Upper lobe of right lung (tissue), 1 donor: ENCODE data around the gene FIBCD1. TPM values are rescaled to one million over a fixed set of nuclear protein-coding genes. Genes with fewer than 3 reads are reported as not detected.

ENCODE experiments used
- ATAC-seq: fragments of 200-7000 bp; cut with Tn5 transposase; one replicate; pipeline ENCODE4 v1.9.1; 2020; ENCODE audit warnings: mild to moderate bottlenecking, moderate library complexity
- DNase-seq: peaks from one replicate; pipeline ENCODE4 v3.0.0-alpha.2; 2020
- H3K27ac ChIP-seq: fragments of 200-600 bp; one replicate; pipeline ENCODE4 v1.8.0; 2022
- H3K27me3 ChIP-seq: fragments of 200-600 bp; one replicate; pipeline ENCODE4 v1.8.0; 2022; ENCODE audit warnings: mild to moderate bottlenecking
- H3K36me3 ChIP-seq: fragments of 200-600 bp; one replicate; pipeline ENCODE4 v1.8.0; 2022
- H3K4me1 ChIP-seq: fragments of 200-600 bp; one replicate; pipeline ENCODE4 v1.8.0; 2022
- H3K4me3 ChIP-seq: fragments of 200-600 bp; one replicate; pipeline ENCODE4 v1.8.0; 2022; ENCODE audit warnings: mild to moderate bottlenecking
- H3K9me3 ChIP-seq: fragments of 200-600 bp; one replicate; pipeline ENCODE4 v1.8.0; 2022
- intact Hi-C: fragments of 100-400 bp; cut with DNase I; formaldehyde crosslinking; loops from one replicate; pipeline ENCODE4 v1.11.0; 2022
- total RNA-seq: library from RNA; stranded (reverse); fragmentation: NEBNext Ultra II Directional; extraction: Animal tissue kit (Norgen Biotek cat#: 25700); gene quantifications from one replicate; pipeline ENCODE4 v1.2.1, GENCODE V29; 2021
- TF ChIP-seq, protein P1 (sequence below): fragments of 200-600 bp; IDR thresholded peaks from one replicate; pipeline ENCODE4 v1.8.0; 2022; ENCODE audit warnings: antibody characterized with exemption
- donor health status: DM: no; HTN: yes; CAD: no; lungs with severe emphysema.

The FIBCD1 gene
- total RNA-seq, 1 donor from 2014 or later = 2.7 TPM

DNA sequence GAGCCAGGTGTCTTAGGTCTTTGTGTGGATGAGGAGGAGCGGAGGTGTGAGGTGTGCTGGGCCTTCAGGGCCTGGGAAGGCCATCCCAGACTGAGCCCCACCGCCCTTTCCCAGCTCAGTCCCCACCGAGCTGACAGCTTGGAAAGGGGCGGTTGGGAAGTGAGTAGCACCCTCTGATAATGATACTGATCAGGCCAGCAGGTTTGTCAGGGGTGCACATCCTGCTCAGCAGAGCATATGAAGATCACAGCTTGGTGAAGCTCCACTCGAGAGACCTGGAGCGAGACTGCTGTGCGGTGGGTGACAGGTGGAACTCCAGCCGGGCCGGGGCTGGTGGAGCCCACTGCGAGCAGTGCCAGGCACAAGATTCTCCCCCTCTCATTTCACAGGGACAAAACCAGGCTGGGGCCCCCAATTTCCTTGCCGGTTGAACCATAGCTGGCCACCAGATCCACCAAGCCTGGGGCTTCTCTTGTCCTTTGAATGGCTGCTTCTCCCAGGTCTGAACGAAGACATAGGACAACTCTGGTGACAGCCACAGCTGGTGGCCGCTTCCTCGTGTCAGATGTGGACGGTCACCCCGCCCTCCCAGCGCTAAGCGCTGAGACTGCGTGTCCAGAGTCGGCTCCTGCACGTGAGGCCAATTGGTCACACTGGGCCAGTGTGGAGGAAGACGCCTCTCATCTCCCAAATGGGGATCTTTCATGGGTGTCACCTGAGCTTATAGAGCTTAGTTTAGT, 50.7 kb downstream of the FIBCD1 start:
- DNase-seq = no peak
- no peak overlapping the region for H3K27ac ChIP-seq
- intact Hi-C loops = no loop called here

DNA sequence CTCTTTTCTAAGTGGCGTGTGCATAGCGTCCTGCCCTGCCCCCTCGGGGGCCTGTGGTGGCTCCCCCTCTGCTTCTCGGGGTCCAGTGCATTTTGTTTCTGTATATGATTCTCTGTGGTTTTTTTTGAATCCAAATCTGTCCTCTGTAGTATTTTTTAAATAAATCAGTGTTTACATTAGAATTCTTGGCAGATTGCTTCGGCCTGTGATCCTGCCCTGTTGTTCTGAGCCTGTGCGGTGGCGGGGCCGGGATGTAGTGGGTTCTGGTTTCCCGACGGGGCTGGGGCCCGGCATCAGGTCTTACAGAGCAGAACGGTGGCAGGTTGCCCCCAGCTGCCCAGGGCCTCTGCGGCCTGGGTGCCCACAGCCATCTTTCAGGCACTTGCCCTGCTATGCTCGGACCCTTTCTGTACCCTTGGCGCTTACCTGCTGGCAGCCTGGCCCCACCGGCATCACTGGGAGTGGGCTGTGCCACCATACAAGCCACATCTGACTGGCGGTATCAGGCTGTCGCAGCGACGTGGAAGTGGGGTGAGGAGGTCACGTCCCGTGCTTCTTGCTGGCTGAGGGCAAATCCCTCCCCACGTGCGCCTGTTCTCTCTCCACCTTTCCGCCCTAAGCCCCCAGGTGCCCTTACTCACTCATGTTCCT, 51.4 kb downstream of the FIBCD1 start:
- H3K27me3 ChIP-seq = no peaks in the 10 kb centered on the region
- ATAC-seq (no peak), DNase-seq (no peak)
- H3K36me3 ChIP-seq = peaks cover 85% of the 10 kb centered on the region
- H3K4me3 ChIP-seq = no peak overlapping the region
- H3K4me1 ChIP-seq = no peaks in the 10 kb centered on the region
- TF ChIP-seq, protein P1, sequence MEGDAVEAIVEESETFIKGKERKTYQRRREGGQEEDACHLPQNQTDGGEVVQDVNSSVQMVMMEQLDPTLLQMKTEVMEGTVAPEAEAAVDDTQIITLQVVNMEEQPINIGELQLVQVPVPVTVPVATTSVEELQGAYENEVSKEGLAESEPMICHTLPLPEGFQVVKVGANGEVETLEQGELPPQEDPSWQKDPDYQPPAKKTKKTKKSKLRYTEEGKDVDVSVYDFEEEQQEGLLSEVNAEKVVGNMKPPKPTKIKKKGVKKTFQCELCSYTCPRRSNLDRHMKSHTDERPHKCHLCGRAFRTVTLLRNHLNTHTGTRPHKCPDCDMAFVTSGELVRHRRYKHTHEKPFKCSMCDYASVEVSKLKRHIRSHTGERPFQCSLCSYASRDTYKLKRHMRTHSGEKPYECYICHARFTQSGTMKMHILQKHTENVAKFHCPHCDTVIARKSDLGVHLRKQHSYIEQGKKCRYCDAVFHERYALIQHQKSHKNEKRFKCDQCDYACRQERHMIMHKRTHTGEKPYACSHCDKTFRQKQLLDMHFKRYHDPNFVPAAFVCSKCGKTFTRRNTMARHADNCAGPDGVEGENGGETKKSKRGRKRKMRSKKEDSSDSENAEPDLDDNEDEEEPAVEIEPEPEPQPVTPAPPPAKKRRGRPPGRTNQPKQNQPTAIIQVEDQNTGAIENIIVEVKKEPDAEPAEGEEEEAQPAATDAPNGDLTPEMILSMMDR = no peak
- intact Hi-C loops = no loop called here
- no peaks in the 10 kb centered on the region for H3K9me3 ChIP-seq
- H3K27ac ChIP-seq = no peak overlapping the region

More for the DNA sequence above, 50.7 kb downstream of the FIBCD1 start:
- peaks cover 83% of the 10 kb centered on the region for H3K36me3 ChIP-seq
- H3K4me3 ChIP-seq = no peak overlapping the region
- H3K9me3 ChIP-seq = no peaks in the 10 kb centered on the region
- no peak for ATAC-seq
- no peaks in the 10 kb centered on the region for H3K27me3 ChIP-seq
- TF ChIP-seq, protein P1 = no peak
- H3K4me1 ChIP-seq = no peaks in the 10 kb centered on the region

DNA sequence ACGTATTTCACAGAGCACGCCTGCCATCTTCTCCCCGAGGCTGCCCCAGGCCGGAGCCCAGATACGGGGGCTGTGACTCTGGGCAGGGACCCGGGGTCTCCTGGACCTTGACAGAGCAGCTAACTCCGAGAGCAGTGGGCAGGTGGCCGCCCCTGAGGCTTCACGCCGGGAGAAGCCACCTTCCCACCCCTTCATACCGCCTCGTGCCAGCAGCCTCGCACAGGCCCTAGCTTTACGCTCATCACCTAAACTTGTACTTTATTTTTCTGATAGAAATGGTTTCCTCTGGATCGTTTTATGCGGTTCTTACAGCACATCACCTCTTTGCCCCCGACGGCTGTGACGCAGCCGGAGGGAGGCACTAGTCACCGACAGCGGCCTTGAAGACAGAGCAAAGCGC, 52.1 kb downstream of the FIBCD1 start:
- ATAC-seq (no peak), DNase-seq (no peak)
- no peaks in the 10 kb centered on the region for H3K9me3 ChIP-seq
- no peaks in the 10 kb centered on the region for H3K4me1 ChIP-seq
- no peak overlapping the region for H3K4me3 ChIP-seq
- H3K27me3 ChIP-seq = no peaks in the 10 kb centered on the region
- peaks cover 85% of the 10 kb centered on the region for H3K36me3 ChIP-seq
- H3K27ac ChIP-seq = no peak overlapping the region
- TF ChIP-seq, protein P1 = no peak
- intact Hi-C loops = no loop called here

DNA sequence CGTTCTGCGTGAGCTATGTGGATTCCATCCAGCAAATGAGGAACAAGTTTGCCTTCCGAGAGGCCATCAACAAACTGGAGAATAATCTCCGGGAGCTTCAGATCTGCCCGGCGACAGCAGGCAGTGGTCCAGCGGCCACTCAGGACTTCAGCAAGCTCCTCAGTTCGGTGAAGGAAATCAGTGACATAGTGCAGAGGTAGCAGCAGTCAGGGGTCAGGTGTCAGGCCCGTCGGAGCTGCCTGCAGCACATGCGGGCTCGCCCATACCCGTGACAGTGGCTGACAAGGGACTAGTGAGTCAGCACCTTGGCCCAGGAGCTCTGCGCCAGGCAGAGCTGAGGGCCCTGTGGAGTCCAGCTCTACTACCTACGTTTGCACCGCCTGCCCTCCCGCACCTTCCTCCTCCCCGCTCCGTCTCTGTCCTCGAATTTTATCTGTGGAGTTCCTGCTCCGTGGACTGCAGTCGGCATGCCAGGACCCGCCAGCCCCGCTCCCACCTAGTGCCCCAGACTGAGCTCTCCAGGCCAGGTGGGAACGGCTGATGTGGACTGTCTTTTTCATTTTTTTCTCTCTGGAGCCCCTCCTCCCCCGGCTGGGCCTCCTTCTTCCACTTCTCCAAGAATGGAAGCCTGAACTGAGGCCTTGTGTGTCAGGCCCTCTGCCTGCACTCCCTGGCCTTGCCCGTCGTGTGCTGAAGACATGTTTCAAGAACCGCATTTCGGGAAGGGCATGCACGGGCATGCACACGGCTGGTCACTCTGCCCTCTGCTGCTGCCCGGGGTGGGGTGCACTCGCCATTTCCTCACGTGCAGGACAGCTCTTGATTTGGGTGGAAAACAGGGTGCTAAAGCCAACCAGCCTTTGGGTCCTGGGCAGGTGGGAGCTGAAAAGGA, 53.3 kb downstream of the FIBCD1 start:
- H3K4me1 ChIP-seq = no peaks in the 10 kb centered on the region
- no peak for DNase-seq
- no peaks in the 10 kb centered on the region for H3K9me3 ChIP-seq
- intact Hi-C loops = no loop called here
- no peak overlapping the region for H3K27ac ChIP-seq
- H3K27me3 ChIP-seq = no peaks in the 10 kb centered on the region
- no peak for ATAC-seq
- TF ChIP-seq, protein P1 = no peak
- peaks cover 97% of the 10 kb centered on the region for H3K36me3 ChIP-seq
- no peak overlapping the region for H3K4me3 ChIP-seq

DNA sequence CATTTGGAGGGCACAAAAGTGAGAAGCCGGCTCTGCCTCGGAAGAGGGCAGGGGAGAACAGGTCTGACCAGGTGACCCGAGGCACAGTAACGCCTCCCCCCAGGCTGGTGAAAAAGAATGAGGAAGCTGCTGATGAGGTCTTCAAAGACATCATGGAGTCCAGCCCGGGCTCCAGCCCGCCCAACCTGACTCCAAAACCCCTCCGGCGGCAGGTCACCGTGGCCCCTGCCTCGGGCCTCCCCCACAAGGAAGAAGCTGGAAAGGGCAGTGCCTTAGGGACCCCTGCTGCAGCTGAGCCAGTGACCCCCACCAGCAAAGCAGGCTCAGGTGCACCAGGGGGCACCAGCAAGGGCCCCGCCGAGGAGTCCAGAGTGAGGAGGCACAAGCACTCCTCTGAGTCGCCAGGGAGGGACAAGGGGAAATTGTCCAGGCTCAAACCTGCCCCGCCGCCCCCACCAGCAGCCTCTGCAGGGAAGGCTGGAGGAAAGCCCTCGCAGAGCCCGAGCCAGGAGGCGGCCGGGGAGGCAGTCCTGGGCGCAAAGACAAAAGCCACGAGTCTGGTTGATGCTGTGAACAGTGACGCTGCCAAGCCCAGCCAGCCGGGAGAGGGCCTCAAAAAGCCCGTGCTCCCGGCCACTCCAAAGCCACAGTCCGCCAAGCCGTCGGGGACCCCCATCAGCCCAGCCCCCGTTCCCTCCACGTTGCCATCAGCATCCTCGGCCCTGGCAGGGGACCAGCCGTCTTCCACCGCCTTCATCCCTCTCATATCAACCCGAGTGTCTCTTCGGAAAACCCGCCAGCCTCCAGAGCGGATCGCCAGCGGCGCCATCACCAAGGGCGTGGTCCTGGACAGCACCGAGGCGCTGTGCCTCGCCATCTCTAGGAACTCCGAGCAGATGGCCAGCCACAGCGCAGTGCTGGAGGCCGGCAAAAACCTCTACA, 54.2 kb downstream of the FIBCD1 start:
- Histone ChIP-seq H3K9me3 (no peaks in the 10 kb centered on the region), H3K27ac (no peak overlapping the region), H3K4me3 (no peak overlapping the region), H3K27me3 (no peaks in the 10 kb centered on the region), H3K36me3 (peaks cover 99% of the 10 kb centered on the region), H3K4me1 (no peaks in the 10 kb centered on the region)
- TF ChIP-seq, protein P1 = no peak
- ATAC-seq (no peak), DNase-seq (no peak)
- intact Hi-C loops = no loop called here
